Measurements from ENCODE around the gene EFNA2. TPM values are rescaled to one million over a fixed set of nuclear protein-coding genes. Genes with fewer than 3 reads are reported as not detected.

EFNA2 gene
- polyA plus RNA-seq, 1 donor (not counting 4 experiments of a cell fraction or from before 2014, with no cell fraction given), result not detected

DNA sequence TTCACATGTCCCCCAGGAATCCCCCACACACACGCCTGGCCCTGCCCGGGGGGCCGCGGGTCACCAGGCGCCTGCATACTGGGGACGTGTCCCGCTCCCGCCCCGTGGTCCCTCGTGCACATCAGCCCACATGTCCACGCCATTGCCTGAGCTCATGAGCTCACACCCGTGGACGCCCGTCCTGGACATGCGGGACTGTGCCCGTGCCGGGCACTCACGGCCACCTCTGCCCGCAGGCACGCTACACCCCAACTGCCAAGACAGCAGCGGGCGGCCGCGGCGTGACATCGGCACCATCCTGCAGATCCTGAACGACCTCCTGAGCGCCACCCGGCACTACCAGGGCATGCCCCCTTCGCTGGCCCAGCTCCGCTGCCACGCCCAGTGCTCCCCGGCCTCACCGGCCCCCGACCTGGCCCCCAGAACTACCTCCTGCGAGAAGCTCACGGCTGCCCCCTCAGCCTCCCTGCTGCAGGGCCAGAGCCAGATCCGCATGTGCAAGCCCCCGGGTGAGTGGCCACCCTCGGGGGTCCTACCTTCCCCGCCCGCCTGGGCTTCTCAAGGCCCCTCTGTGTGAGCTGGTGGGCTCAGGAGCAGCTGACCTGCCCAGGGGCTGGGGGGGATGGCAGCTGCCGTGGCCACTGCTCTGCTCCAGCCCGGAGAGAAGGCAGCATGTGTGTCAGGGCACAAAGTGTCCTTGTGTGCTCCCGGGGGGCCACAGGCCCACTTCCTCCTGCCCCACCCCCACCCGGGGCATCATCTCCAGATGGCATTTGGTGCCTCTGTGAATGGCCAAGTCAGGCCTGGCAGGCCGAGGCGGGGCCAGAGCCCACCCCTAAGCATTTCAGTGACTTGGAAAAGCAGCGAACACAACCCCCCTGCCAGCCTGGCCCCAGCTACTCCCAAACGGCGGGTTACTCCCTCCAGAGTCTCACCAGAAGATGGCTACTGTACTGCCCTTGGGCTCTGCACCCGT lies 30.2 kb upstream of the EFNA2 start:
- Histone ChIP-seq H2AFZ (ENCODE audit: control insufficient read depth, low read length) (no peak overlapping the region), H3K27ac (ENCODE audit: control insufficient read depth, insufficient read depth, low read length) (no peak overlapping the region), H4K20me1 (ENCODE audit: control insufficient read depth, extremely low read depth, insufficient read depth, low read length) (peaks cover 18% of the 10 kb centered on the region), H3K27me3 (ENCODE audit: control insufficient read depth, extremely low read depth, insufficient read depth, low read length) (no peaks in the 10 kb centered on the region), H3K9me3 (ENCODE audit: control insufficient read depth, low read depth, low read length) (no peaks in the 10 kb centered on the region), H3K9me1 (ENCODE audit: control insufficient read depth, extremely low read depth, insufficient read depth, low read length) (no peaks in the 10 kb centered on the region), H3K36me3 (ENCODE audit: control insufficient read depth in 2 of 2, extremely low read depth in 1 of 2, insufficient read depth in 2 of 2, low read length in 2 of 2) (peaks cover 28 to 50% of the 10 kb centered on the region in 2 experiments), H3K4me2 (ENCODE audit: control insufficient read depth, extremely low read depth, insufficient read depth, low read depth, low read length) (no peak overlapping the region), H3K9ac (ENCODE audit: control insufficient read depth, extremely low read depth, insufficient read depth, low read length) (no peak overlapping the region), H3K4me1 (ENCODE audit: control insufficient read depth, extremely low read depth, insufficient read depth, low read length) (peaks cover 39% of the 10 kb centered on the region), H3K4me3 (ENCODE audit: control insufficient read depth in 2 of 3, extremely low read depth in 1 of 3, insufficient read depth in 2 of 3, low read depth in 1 of 3, low read length in 3 of 3) (no peak overlapping the region), H3K79me2 (ENCODE audit: control insufficient read depth, insufficient read depth, low read length) (peaks cover 52% of the 10 kb centered on the region)
- DNase-seq (ENCODE audit: low read depth, low spot score) (no peak), FAIRE-seq (no peak)
- dilution Hi-C loops (cut with MboI; ENCODE audit: extremely low pct_ligation_motif_present, low sequenced_read_pairs), result no loop called here
- no peak for TF ChIP-seq EZH2 (IDR thresholded peaks at IDR 0.05; ENCODE audit: low read length)
- no peak for TF ChIP-seq CTCF (optimal IDR thresholded peaks at IDR 0.05 in 1 of 3, IDR thresholded peaks at IDR 0.05 in 1 of 3, conservative IDR thresholded peaks at IDR 0.05 in 1 of 3; ENCODE audit: extremely low read depth in 1 of 3, insufficient read depth in 2 of 3, low read length in 3 of 3)

DNA sequence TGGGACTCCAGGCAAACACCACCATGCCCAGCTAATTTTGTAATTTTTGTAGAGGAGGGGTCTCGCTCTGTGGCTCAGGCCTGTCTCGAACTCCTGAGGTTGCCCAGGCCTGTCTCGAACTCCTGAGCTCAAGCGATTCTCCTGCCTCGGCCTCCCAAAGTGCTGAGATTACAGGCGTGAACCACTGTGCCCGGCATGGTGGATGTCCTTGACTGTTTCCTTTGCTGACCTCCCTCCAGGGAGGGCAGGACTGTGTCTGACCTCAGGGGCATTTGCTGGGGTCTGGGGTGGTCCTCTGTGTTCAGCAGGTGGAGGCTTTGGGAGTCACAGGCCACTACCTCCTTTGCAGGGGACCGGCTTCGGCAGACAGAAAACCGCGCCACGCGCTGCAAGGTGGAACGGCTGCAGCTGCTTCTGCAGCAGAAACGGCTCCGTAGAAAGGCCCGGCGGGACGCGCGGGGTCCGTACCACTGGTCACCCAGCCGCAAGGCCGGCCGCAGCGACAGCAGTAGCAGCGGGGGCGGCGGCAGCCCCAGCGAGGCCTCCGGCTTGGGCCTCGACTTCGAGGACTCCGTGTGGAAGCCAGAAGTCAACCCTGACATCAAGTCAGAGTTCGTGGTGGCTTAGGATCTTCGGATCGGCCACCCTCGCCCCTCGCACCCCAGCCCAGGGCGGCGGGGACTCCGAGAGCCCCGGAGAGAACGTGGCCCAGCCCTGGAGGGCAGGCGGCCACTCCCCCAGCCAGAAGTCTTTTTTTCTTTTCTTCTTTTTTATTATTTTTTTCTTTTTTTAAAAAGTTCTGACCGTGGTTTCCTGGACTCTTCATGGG lies 28.8 kb upstream of the EFNA2 start:
- H3K79me2 ChIP-seq (ENCODE audit: control insufficient read depth, insufficient read depth, low read length), result peaks cover 45% of the 10 kb centered on the region
- FAIRE-seq, result no peak
- H3K9ac ChIP-seq (ENCODE audit: control insufficient read depth, extremely low read depth, insufficient read depth, low read length), result no peak overlapping the region
- no peak overlapping the region for H3K4me3 ChIP-seq (ENCODE audit: control insufficient read depth in 2 of 3, extremely low read depth in 1 of 3, insufficient read depth in 2 of 3, low read depth in 1 of 3, low read length in 3 of 3)
- dilution Hi-C loops (cut with MboI; ENCODE audit: extremely low pct_ligation_motif_present, low sequenced_read_pairs), result no loop called here
- peaks cover 28 to 46% of the 10 kb centered on the region in 2 experiments for H3K36me3 ChIP-seq (ENCODE audit: control insufficient read depth in 2 of 2, extremely low read depth in 1 of 2, insufficient read depth in 2 of 2, low read length in 2 of 2)
- no peak for TF ChIP-seq CTCF (optimal IDR thresholded peaks at IDR 0.05 in 1 of 3, IDR thresholded peaks at IDR 0.05 in 1 of 3, conservative IDR thresholded peaks at IDR 0.05 in 1 of 3; ENCODE audit: extremely low read depth in 1 of 3, insufficient read depth in 2 of 3, low read length in 3 of 3)
- TF ChIP-seq EZH2 (IDR thresholded peaks at IDR 0.05; ENCODE audit: low read length), result no peak
- DNase-seq (ENCODE audit: low read depth, low spot score), result no peak
- H3K4me1 ChIP-seq (ENCODE audit: control insufficient read depth, extremely low read depth, insufficient read depth, low read length), result peaks cover 48% of the 10 kb centered on the region
- H3K4me2 ChIP-seq (ENCODE audit: control insufficient read depth, extremely low read depth, insufficient read depth, low read depth, low read length), result no peak overlapping the region
- no peak overlapping the region for H2AFZ ChIP-seq (ENCODE audit: control insufficient read depth, low read length)
- no peak overlapping the region for H3K27ac ChIP-seq (ENCODE audit: control insufficient read depth, insufficient read depth, low read length)
- H3K27me3 ChIP-seq (ENCODE audit: control insufficient read depth, extremely low read depth, insufficient read depth, low read length), result no peaks in the 10 kb centered on the region
- no peaks in the 10 kb centered on the region for H3K9me3 ChIP-seq (ENCODE audit: control insufficient read depth, low read depth, low read length)
- H4K20me1 ChIP-seq (ENCODE audit: control insufficient read depth, extremely low read depth, insufficient read depth, low read length), result peaks cover 18% of the 10 kb centered on the region
- no peaks in the 10 kb centered on the region for H3K9me1 ChIP-seq (ENCODE audit: control insufficient read depth, extremely low read depth, insufficient read depth, low read length)
